Measurements from ENCODE around the gene SYP. TPM values are rescaled to one million over a fixed set of nuclear protein-coding genes. Genes with fewer than 3 reads are reported as not detected.

Gene SYP
- total and polyA plus RNA-seq, 2 donors (not counting 3 experiments of a cell fraction or from before 2014, with no cell fraction given): 0.21 to 0.77 TPM

DNA sequence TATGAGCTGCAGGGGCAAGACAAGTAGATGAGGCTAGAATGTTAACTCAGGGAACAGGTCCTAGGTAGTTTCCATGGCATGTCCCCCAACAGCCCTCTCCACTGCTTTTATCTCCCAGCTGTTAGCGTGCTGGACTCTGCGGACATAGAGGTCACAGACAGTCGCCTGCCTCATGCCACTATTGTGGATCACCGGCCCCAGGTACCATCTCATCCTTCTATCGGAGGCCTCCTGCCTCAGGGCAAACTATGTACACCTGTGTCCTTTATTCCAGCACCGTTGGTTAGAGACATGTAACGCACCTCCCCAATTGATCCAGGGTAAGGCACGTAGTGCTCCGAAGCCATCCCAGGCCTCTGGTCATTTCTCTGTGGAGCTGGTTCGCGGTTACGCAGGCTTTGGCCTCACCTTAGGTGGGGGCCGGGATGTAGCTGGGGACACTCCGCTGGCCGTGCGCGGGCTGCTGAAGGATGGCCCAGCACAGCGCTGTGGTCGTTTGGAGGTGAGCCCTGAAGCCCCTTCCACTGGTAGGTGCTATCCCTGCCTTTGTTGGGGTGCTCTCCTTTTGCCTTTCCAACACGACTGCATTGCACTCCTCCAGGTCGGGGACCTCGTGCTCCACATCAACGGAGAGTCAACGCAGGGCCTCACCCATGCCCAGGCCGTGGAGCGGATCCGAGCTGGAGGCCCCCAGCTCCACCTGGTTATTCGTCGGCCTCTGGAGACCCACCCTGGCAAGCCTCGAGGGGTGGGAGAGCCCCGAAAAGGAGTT, 35.2 kb downstream of the SYP start:
- POLR2A ChIA-PET: no interaction called here
- intact Hi-C loops (cut with micrococcal nuclease): loop anchor here (1.0 to 5.0 kb wide), 2 partner anchors 41 to 122 kb away; partner anchors contain the start of genes GPKOW and TFE3
- no peak overlapping the region for H2AFZ ChIP-seq (ENCODE audit: low read depth, low read length)
- H3K4me1 ChIP-seq (ENCODE audit: control insufficient read depth, extremely low read depth, insufficient read depth, low read length): peaks cover 21% of the 10 kb centered on the region
- FAIRE-seq (no peak), DNase-seq (ENCODE audit: low read depth, low spot score) (no peak)
- H3K9ac ChIP-seq (replicated peaks; ENCODE audit: extremely low read depth, insufficient read depth, low read length): no peak overlapping the region
- H4K20me1 ChIP-seq (replicated peaks; ENCODE audit: control insufficient read depth, extremely low read depth, insufficient read depth, low read length): no peaks in the 10 kb centered on the region
- no peaks in the 10 kb centered on the region for H3K79me2 ChIP-seq (ENCODE audit: control insufficient read depth, insufficient read depth, low read length)
- TF ChIP-seq, protein P1, sequence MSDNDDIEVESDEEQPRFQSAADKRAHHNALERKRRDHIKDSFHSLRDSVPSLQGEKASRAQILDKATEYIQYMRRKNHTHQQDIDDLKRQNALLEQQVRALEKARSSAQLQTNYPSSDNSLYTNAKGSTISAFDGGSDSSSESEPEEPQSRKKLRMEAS (IDR thresholded peaks at IDR 0.05; ENCODE audit: insufficient read depth, insufficient read length): no peak
- TF ChIP-seq POLR2A (IDR thresholded peaks at IDR 0.05; ENCODE audit: low read depth, low read length): no peak
- no peak for TF ChIP-seq POLR2AphosphoS5 (IDR thresholded peaks at IDR 0.05; ENCODE audit: insufficient read depth, low read depth, low read length)
- TF ChIP-seq GATA2 (IDR thresholded peaks at IDR 0.05; ENCODE audit: insufficient read depth, insufficient read length, low read depth, low read length): no peak
- dilution Hi-C loops (cut with MboI; ENCODE audit: extremely low pct_ligation_motif_present, low sequenced_read_pairs): no loop called here
- no peak overlapping the region for H3K4me2 ChIP-seq (ENCODE audit: insufficient read depth, low read length)
- no peaks in the 10 kb centered on the region for H3K27me3 ChIP-seq (ENCODE audit: control insufficient read depth in 2 of 2, insufficient read depth in 2 of 2, low read length in 2 of 2)
- no peaks in the 10 kb centered on the region for H3K9me1 ChIP-seq (replicated peaks; ENCODE audit: control insufficient read depth, extremely low read depth, insufficient read depth, low read length)
- BruUV-seq (replicated peaks): no TSS peak
- H3K36me3 ChIP-seq (ENCODE audit: control insufficient read depth in 2 of 2, extremely low read depth in 1 of 2, insufficient read depth in 2 of 2, low read length in 2 of 2): no peaks in the 10 kb centered on the region
- H3K9me3 ChIP-seq (replicated peaks; ENCODE audit: control insufficient read depth, insufficient read depth, low read length): no peaks in the 10 kb centered on the region
- H3K4me3 ChIP-seq (replicated peaks in 1 of 3; ENCODE audit: insufficient read depth in 1 of 3, low read depth in 1 of 3, low read length in 3 of 3): no peak overlapping the region
- H3K27ac ChIP-seq (ENCODE audit: insufficient read depth, low read depth, low read length): no peak overlapping the region
- CTCF ChIA-PET: interaction anchor here (3.6 kb wide), 1 partner anchor 9 kb away, joined by 16 read pairs; no protein-coding TSS in a partner anchor

DNA sequence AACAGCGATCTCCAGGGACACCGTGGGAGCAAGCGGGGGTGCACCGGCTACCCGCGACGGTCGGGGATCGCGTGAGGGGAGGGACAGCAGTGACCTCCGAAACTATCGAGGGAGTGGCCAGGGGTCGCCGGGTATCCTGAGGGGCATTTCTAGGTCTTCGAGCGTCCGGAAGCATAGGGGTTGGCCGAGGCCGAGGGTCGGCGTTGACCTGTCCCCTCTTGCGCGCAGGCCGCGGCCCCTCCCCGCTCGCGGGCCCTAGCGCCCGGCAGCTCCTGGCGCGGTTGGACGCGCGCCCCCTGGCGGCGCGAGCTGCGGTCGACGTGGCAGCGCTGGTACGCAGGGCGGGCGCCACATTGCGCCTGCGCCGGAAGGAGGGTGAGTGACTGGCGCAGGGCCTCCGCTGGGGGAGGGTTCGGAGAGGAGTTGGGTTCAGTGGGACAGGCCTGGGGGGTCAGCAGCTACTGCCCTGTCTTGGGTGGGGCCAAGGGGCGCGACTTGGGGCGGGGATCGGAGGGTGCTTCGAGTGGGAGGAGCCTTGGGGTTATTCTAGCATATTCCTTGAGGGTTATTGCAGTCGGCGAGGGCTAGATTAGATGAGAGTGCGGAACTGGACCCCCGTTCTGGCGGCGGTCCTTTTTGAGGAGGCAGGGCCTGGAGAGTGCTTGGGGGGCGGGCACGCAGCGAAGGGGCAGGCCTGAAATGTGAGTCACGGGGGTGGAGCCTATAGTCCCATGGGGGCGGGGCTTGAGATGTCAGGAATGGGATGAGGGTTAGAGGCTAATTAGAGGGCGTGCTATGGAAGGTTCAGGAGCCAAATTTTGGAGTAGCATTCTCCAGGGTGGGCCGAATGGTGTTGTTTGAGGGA, 36.2 kb downstream of the SYP start:
- peak overlapping the region; percentile 42 for H3K4me2 ChIP-seq (ENCODE audit: insufficient read depth, low read length)
- intact Hi-C loops (cut with micrococcal nuclease): loop anchor here (1.0 to 5.0 kb wide), 2 partner anchors 40 to 121 kb away; partner anchors contain the start of genes GPKOW and TFE3
- no peaks in the 10 kb centered on the region for H3K9me3 ChIP-seq (replicated peaks; ENCODE audit: control insufficient read depth, insufficient read depth, low read length)
- peaks cover 21% of the 10 kb centered on the region for H3K4me1 ChIP-seq (ENCODE audit: control insufficient read depth, extremely low read depth, insufficient read depth, low read length)
- no peaks in the 10 kb centered on the region for H3K79me2 ChIP-seq (ENCODE audit: control insufficient read depth, insufficient read depth, low read length)
- peak overlapping the region; percentile 34 for H3K9ac ChIP-seq (replicated peaks; ENCODE audit: extremely low read depth, insufficient read depth, low read length)
- no TSS peak for BruUV-seq (replicated peaks)
- no peaks in the 10 kb centered on the region for H3K9me1 ChIP-seq (replicated peaks; ENCODE audit: control insufficient read depth, extremely low read depth, insufficient read depth, low read length)
- dilution Hi-C loops (cut with MboI; ENCODE audit: extremely low pct_ligation_motif_present, low sequenced_read_pairs): no loop called here
- DNase-seq (ENCODE audit: low read depth, low spot score) (peak; percentile 80), FAIRE-seq (no peak)
- peak overlapping the region; percentile 86 for H2AFZ ChIP-seq (ENCODE audit: low read depth, low read length)
- no peaks in the 10 kb centered on the region for H3K27me3 ChIP-seq (ENCODE audit: control insufficient read depth in 2 of 2, insufficient read depth in 2 of 2, low read length in 2 of 2)
- H4K20me1 ChIP-seq (replicated peaks; ENCODE audit: control insufficient read depth, extremely low read depth, insufficient read depth, low read length): no peaks in the 10 kb centered on the region
- ChIA-PET CTCF (interaction anchor here (0.8 to 1.2 kb wide), 4 partner anchors 9 to 88 kb away, joined by 3 to 9 read pairs (median 8); no protein-coding TSS in a partner anchor), POLR2A (no interaction called here)
- TF ChIP-seq EZH2 (IDR thresholded peaks at IDR 0.05; ENCODE audit: borderline replicate concordance, low read depth, low read length, severe bottlenecking) (no peak), JUN (IDR thresholded peaks at IDR 0.05; ENCODE audit: borderline replicate concordance, insufficient read depth, insufficient read length, low read depth) (no peak), GATA2 (IDR thresholded peaks at IDR 0.05; ENCODE audit: insufficient read depth, insufficient read length, low read depth, low read length) (no peak), POLR2A (IDR thresholded peaks at IDR 0.05; ENCODE audit: low read depth, low read length) (no peak), POLR2AphosphoS5 (IDR thresholded peaks at IDR 0.05; ENCODE audit: insufficient read depth, low read depth, low read length) (peak; percentile 49), MYC (IDR thresholded peaks at IDR 0.05; ENCODE audit: low read depth, low read length) (no peak)
- TF ChIP-seq, protein P2, sequence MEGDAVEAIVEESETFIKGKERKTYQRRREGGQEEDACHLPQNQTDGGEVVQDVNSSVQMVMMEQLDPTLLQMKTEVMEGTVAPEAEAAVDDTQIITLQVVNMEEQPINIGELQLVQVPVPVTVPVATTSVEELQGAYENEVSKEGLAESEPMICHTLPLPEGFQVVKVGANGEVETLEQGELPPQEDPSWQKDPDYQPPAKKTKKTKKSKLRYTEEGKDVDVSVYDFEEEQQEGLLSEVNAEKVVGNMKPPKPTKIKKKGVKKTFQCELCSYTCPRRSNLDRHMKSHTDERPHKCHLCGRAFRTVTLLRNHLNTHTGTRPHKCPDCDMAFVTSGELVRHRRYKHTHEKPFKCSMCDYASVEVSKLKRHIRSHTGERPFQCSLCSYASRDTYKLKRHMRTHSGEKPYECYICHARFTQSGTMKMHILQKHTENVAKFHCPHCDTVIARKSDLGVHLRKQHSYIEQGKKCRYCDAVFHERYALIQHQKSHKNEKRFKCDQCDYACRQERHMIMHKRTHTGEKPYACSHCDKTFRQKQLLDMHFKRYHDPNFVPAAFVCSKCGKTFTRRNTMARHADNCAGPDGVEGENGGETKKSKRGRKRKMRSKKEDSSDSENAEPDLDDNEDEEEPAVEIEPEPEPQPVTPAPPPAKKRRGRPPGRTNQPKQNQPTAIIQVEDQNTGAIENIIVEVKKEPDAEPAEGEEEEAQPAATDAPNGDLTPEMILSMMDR (IDR thresholded peaks at IDR 0.05; ENCODE audit: extremely low read depth in 1 of 2, insufficient read depth in 1 of 2, low read depth in 1 of 2, low read length in 2 of 2): peak; percentile 63 to 69
- TF ChIP-seq, protein P1 (IDR thresholded peaks at IDR 0.05; ENCODE audit: insufficient read depth, insufficient read length): no peak
- H3K27ac ChIP-seq (ENCODE audit: insufficient read depth, low read depth, low read length): peak overlapping the region; percentile 79
- no peaks in the 10 kb centered on the region for H3K36me3 ChIP-seq (ENCODE audit: control insufficient read depth in 2 of 2, extremely low read depth in 1 of 2, insufficient read depth in 2 of 2, low read length in 2 of 2)
- H3K4me3 ChIP-seq (replicated peaks in 1 of 3; ENCODE audit: insufficient read depth in 1 of 3, low read depth in 1 of 3, low read length in 3 of 3): peak overlapping the region in 1 of 3 experiments; percentile 38
